ENCODE data around the gene OR7A17. TPM values are rescaled to one million over a fixed set of nuclear protein-coding genes. Genes with fewer than 3 reads are reported as not detected.

The OR7A17 gene
- total RNA-seq, 1 experiment from 2014 or later: not detected

DNA sequence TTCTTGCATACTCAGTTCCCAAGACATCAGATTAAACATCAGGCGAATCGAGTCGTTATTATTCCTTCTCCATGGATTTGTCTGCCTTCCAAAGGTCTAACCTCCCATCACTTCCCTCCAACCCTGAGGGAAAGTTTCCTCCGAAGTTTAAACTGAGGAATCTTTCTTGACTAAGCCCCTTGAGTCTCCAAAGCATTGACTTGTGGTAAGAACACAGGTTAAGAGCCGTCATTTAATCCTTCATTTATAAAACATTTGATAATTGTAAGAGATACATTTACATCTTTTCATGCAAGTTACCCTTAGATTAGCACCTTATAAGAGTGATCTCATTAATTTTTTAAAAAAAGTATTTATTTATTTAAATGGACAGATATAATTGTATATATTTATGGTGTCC is 37.1 kb downstream of the OR7A17 start, which contains the start of gene OR7A10:
Gene OR7A10 (minus strand): TSS at position 101 of the 400 bp plus-strand sequence. CDS start 7,045 bp downstream, outside the sequence.
- no peak for TF ChIP-seq SOX15 (CRISPR knock-in tag; IDR thresholded peaks at IDR 0.05)
- no peak for TF ChIP-seq AR (CRISPR knock-in tag; IDR thresholded peaks at IDR 0.05)
- TF ChIP-seq USF2 (CRISPR knock-in tag; IDR thresholded peaks at IDR 0.05): no peak
- no peak for TF ChIP-seq FOXP4 (CRISPR knock-in tag; IDR thresholded peaks at IDR 0.05)
- no peak for TF ChIP-seq ZNF671 (CRISPR knock-in tag; IDR thresholded peaks at IDR 0.05)
- no peak for TF ChIP-seq TCF7 (CRISPR knock-in tag; IDR thresholded peaks at IDR 0.05; ENCODE audit: low read depth)
- no peak for TF ChIP-seq CBFB (CRISPR knock-in tag; IDR thresholded peaks at IDR 0.05; ENCODE audit: low read depth)
- no peak for TF ChIP-seq ZNF317 (CRISPR knock-in tag; IDR thresholded peaks at IDR 0.05; ENCODE audit: borderline replicate concordance, low read depth)
- TF ChIP-seq TEAD1 (CRISPR knock-in tag; IDR thresholded peaks at IDR 0.05): no peak
- Mint-ChIP-seq H3K27me3 (ENCODE audit: low read depth) (peaks cover 18% of the 10 kb centered on the region), H3K4me3 (no peak within 1 kb of the TSS), H3K36me3 (no peaks in the 10 kb centered on the region), H3K9me3 (peaks cover 9% of the 10 kb centered on the region), H3K4me1 (no peaks in the 10 kb centered on the region), H3K27ac (no peak within 1 kb of the TSS)
- CTCF ChIA-PET: no interaction called here
- ATAC-seq: no peak
- no peak for DNase-seq (ENCODE audit: low spot score)
- POLR2A ChIA-PET: no interaction called here

- Mint-ChIP-seq H3K27me3 (ENCODE audit: low read depth) (peaks cover 20% of the 10 kb centered on the region), H3K4me1 (no peaks in the 10 kb centered on the region), H3K27ac (no peak overlapping the region), H3K4me3 (no peak overlapping the region), H3K36me3 (no peaks in the 10 kb centered on the region), H3K9me3 (peaks cover 19% of the 10 kb centered on the region)
- DNase-seq (ENCODE audit: low spot score): no peak
- no peak for ATAC-seq
- POLR2A ChIA-PET: no interaction called here
- CTCF ChIA-PET: no interaction called here
- TF ChIP-seq CBFB (CRISPR knock-in tag; IDR thresholded peaks at IDR 0.05; ENCODE audit: low read depth) (no peak), JAZF1 (CRISPR knock-in tag; IDR thresholded peaks at IDR 0.05) (no peak), GRHL2 (CRISPR knock-in tag; IDR thresholded peaks at IDR 0.05; ENCODE audit: insufficient replicate concordance, severe bottlenecking) (no peak), SMAD4 (CRISPR knock-in tag; IDR thresholded peaks at IDR 0.05) (no peak), RORB (CRISPR knock-in tag; IDR thresholded peaks at IDR 0.05) (no peak), FOXJ3 (CRISPR knock-in tag; IDR thresholded peaks at IDR 0.05; ENCODE audit: borderline replicate concordance) (no peak), CREM (CRISPR knock-in tag; IDR thresholded peaks at IDR 0.05) (no peak), ZBTB21 (CRISPR knock-in tag; IDR thresholded peaks at IDR 0.05; ENCODE audit: borderline replicate concordance) (no peak), CREB1 (CRISPR knock-in tag; IDR thresholded peaks at IDR 0.05) (no peak), HMGA2 (CRISPR knock-in tag; IDR thresholded peaks at IDR 0.05) (no peak), AR (CRISPR knock-in tag; IDR thresholded peaks at IDR 0.05) (no peak), SP1 (CRISPR knock-in tag; conservative IDR thresholded peaks at IDR 0.05) (no peak), NR3C1 (CRISPR knock-in tag; conservative IDR thresholded peaks at IDR 0.05; ENCODE audit: low read depth) (no peak), NFATC4 (CRISPR knock-in tag; IDR thresholded peaks at IDR 0.05) (no peak)
- TF ChIP-seq, protein P1, sequence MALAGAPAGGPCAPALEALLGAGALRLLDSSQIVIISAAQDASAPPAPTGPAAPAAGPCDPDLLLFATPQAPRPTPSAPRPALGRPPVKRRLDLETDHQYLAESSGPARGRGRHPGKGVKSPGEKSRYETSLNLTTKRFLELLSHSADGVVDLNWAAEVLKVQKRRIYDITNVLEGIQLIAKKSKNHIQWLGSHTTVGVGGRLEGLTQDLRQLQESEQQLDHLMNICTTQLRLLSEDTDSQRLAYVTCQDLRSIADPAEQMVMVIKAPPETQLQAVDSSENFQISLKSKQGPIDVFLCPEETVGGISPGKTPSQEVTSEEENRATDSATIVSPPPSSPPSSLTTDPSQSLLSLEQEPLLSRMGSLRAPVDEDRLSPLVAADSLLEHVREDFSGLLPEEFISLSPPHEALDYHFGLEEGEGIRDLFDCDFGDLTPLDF (CRISPR knock-in tag; IDR thresholded peaks at IDR 0.05): no peak
- TF ChIP-seq, protein P2, sequence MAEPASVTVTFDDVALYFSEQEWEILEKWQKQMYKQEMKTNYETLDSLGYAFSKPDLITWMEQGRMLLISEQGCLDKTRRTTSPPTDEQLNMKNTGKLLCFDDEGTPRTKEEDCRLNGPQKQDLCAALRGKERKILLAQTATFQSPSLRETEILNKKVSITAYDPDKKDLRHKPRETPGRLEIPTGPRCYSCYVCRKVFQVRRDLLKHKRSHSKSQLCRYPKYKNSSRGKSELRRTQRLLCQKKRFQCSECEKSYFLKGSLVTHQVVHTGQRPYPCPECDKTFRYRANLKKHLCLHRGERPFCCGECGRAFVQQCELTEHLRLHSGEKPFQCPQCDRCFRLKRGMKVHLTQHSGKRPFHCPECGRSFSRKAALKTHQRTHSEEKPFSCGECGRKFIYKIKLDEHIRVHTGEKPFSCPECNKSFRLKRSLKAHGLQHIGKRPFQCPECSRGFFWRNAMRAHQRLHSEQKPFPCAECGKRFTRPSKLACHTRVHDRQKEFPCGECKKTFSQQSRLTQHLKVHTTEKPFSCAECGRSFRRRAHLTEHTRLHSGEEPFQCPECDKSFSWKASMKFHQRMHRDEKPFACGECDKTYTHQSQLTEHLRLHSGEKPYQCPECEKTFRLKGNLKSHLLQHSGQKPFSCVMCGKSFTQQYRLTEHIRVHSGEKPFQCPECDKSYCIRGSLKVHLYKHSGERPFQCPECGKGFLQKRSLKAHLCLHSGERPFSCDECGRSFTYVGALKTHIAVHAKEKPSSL (CRISPR knock-in tag; conservative IDR thresholded peaks at IDR 0.05): no peak
- TF ChIP-seq, protein P3, sequence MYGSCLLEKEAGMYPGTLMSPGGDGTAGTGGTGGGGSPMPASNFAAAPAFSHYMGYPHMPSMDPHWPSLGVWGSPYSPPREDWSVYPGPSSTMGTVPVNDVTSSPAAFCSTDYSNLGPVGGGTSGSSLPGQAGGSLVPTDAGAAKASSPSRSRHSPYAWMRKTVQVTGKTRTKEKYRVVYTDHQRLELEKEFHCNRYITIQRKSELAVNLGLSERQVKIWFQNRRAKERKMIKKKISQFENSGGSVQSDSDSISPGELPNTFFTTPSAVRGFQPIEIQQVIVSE (CRISPR knock-in tag; IDR thresholded peaks at IDR 0.05; ENCODE audit: borderline replicate concordance): no peak
Measured at GRCh38 chr19:14843578-14843977, 42.4 kb downstream of the OR7A17 start.
